Gastrocnemius medialis (tissue), 4 donors: Measurements from ENCODE around the gene TMEM164.

Experiments
- CTCF ChIP-seq, 5 experiments: fragments of 450-650 bp in 3 of 5; fragments of 200-600 bp in 2 of 5; sonication (generic) in 2 of 5; IDR thresholded peaks in 4 of 5; conservative IDR thresholded peaks in 1 of 5; 1 replicate in 4 of 5; 2 replicates in 1 of 5; pipeline ENCODE4 v1.5.1; 2016 to 2019; ENCODE audit warnings: antibody characterized with exemption in 5 of 5, mild to moderate bottlenecking in 3 of 5, moderate library complexity in 3 of 5
- POLR2A ChIP-seq, 2 donors: fragments of 450-650 bp; IDR thresholded peaks; one replicate each; pipeline ENCODE4 v1.6.1; 2017; ENCODE audit warnings: antibody characterized with exemption in 2 of 2, mild to moderate bottlenecking in 2 of 2, moderate library complexity in 2 of 2

DNA sequence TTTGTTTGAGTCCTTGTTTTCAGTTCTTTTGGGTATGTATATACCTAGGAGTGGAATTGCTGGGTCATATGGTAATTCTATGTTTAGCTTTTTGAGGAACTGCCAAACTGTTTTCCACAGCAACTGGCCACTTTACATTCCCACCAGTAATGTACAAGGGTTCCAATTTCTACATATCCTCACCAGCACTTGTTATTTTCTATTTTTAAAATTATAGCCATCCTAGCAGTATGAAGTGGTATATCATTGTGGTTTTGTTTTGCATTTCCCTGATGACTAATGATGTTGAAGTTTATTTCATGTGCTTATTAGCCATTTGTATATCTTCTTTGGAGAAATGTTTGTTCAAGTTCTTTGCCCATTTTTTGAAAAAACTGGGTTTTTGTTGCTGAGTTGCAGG is 39.6 kb downstream of the TMEM164 start:
- TF ChIP-seq POLR2A (IDR thresholded peaks at IDR 0.05) (no peak), CTCF (IDR thresholded peaks at IDR 0.05 in 4 of 5, conservative IDR thresholded peaks at IDR 0.05 in 1 of 5) (no peak)
